H1 (cell line): Measurements from ENCODE around the gene POLR3K.

ENCODE experiments used
- CHD1 ChIP-seq: IDR thresholded peaks from 2 replicates; pipeline ENCODE4 v1.6.1; 2012; ENCODE audit warnings: low read depth, low read length, improper control_type of control experiment
- EP300 ChIP-seq, 2 experiments: IDR thresholded peaks; 1 replicate in 1 of 2; 2 replicates in 1 of 2; pipeline ENCODE4 v1.6.1; 2011 to 2012; ENCODE audit warnings: low read depth in 2 of 2, low read length in 2 of 2, mild to moderate bottlenecking in 2 of 2, borderline replicate concordance in 1 of 2, inconsistent platforms in 1 of 2, moderate library complexity in 1 of 2
- JUND ChIP-seq: IDR thresholded peaks from 2 replicates; pipeline ENCODE4 v1.6.1; 2011; ENCODE audit warnings: mild to moderate bottlenecking, improper control_type of control experiment, low read length
- MAFK ChIP-seq: IDR thresholded peaks from 2 replicates; pipeline ENCODE4 v1.6.1; 2012; ENCODE audit warnings: low read depth, mild to moderate bottlenecking, improper control_type of control experiment, low read length
- NANOG ChIP-seq: IDR thresholded peaks from 2 replicates; pipeline ENCODE4 v1.6.1; 2011; ENCODE audit warnings: low read length, low read depth, mild to moderate bottlenecking, inconsistent platforms; ENCODE audit not compliant: insufficient read depth, poor library complexity, severe bottlenecking
- POLR2A ChIP-seq, 2 experiments: IDR thresholded peaks; 1 replicate in 1 of 2; 2 replicates in 1 of 2; pipeline ENCODE4 v1.6.1; 2011; ENCODE audit warnings: low read depth in 2 of 2, low read length in 2 of 2, mild to moderate bottlenecking in 2 of 2; ENCODE audit errors: control extremely low read depth in 1 of 2
- POLR2AphosphoS5 ChIP-seq: IDR thresholded peaks from 2 replicates; pipeline ENCODE4 v1.6.1; 2011; ENCODE audit warnings: low read depth, low read length
- YY1 ChIP-seq: IDR thresholded peaks from 2 replicates; pipeline ENCODE4 v1.6.1; 2011; ENCODE audit warnings: low read depth, mild to moderate bottlenecking, low read length
- ZNF274 ChIP-seq: IDR thresholded peaks from 2 replicates; pipeline ENCODE4 v1.7.0; 2012; ENCODE audit warnings: low read length, borderline replicate concordance; ENCODE audit errors: extremely low read depth
- TF ChIP-seq, protein P1 (sequence below): IDR thresholded peaks from 2 replicates; pipeline ENCODE4 v1.6.1; 2012; ENCODE audit warnings: low read length, inconsistent platforms
- TF ChIP-seq, protein P2 (sequence below), 3 experiments: IDR thresholded peaks; 1 replicate in 2 of 3; 2 replicates in 1 of 3; pipeline versions ENCODE4 v1.5.1 to v1.6.1; 2011; ENCODE audit warnings: low read length in 3 of 3, mild to moderate bottlenecking in 3 of 3, inconsistent platforms in 2 of 3, low read depth in 1 of 3, moderate library complexity in 1 of 3; ENCODE audit not compliant: insufficient read depth in 1 of 3; ENCODE audit errors: control extremely low read depth in 1 of 3

DNA sequence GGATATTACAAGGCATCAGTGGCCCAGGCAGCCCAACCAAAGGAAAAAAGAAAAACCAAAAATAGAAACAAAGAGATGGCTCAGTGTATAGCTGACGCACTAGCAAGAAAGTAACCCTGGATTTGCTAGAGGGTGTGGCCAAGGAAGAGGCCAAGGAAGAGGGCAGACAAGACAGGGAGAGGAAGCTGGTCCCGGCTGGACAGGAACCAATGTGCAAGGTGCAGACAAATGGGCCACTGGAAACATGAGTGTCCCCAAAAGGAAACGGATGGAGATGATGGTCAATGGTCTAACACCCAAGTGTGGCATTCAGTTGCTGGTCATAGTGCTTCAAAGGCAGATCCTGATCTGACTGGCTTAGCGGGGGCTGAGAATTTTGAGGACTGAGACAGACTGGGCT is 10.7 kb downstream of the POLR3K start:
- TF ChIP-seq CHD1, result no peak
- no peak for TF ChIP-seq POLR2AphosphoS5
- TF ChIP-seq, protein P1, sequence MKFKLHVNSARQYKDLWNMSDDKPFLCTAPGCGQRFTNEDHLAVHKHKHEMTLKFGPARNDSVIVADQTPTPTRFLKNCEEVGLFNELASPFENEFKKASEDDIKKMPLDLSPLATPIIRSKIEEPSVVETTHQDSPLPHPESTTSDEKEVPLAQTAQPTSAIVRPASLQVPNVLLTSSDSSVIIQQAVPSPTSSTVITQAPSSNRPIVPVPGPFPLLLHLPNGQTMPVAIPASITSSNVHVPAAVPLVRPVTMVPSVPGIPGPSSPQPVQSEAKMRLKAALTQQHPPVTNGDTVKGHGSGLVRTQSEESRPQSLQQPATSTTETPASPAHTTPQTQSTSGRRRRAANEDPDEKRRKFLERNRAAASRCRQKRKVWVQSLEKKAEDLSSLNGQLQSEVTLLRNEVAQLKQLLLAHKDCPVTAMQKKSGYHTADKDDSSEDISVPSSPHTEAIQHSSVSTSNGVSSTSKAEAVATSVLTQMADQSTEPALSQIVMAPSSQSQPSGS, result no peak
- no peak for TF ChIP-seq MAFK
- TF ChIP-seq ZNF274, result no peak
- TF ChIP-seq, protein P2, sequence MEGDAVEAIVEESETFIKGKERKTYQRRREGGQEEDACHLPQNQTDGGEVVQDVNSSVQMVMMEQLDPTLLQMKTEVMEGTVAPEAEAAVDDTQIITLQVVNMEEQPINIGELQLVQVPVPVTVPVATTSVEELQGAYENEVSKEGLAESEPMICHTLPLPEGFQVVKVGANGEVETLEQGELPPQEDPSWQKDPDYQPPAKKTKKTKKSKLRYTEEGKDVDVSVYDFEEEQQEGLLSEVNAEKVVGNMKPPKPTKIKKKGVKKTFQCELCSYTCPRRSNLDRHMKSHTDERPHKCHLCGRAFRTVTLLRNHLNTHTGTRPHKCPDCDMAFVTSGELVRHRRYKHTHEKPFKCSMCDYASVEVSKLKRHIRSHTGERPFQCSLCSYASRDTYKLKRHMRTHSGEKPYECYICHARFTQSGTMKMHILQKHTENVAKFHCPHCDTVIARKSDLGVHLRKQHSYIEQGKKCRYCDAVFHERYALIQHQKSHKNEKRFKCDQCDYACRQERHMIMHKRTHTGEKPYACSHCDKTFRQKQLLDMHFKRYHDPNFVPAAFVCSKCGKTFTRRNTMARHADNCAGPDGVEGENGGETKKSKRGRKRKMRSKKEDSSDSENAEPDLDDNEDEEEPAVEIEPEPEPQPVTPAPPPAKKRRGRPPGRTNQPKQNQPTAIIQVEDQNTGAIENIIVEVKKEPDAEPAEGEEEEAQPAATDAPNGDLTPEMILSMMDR (IDR thresholded peaks at IDR 0.05; ENCODE audit: control extremely low read depth in 1 of 3, insufficient read depth in 1 of 3, low read depth in 1 of 3, low read length in 3 of 3), result no peak
- no peak for TF ChIP-seq YY1
- no peak for TF ChIP-seq POLR2A (IDR thresholded peaks at IDR 0.05; ENCODE audit: control extremely low read depth in 1 of 2, low read depth in 2 of 2, low read length in 2 of 2)
- no peak for TF ChIP-seq EP300 (IDR thresholded peaks at IDR 0.05; ENCODE audit: borderline replicate concordance in 1 of 2, low read depth in 2 of 2, low read length in 2 of 2)
- TF ChIP-seq JUND, result no peak
- no peak for TF ChIP-seq NANOG
